ENCODE results near the gene ATXN3L. TPM values are rescaled to one million over a fixed set of nuclear protein-coding genes. Genes with fewer than 3 reads are reported as not detected.

ATXN3L gene
- total and polyA plus RNA-seq, 7 donors = not detected

DNA sequence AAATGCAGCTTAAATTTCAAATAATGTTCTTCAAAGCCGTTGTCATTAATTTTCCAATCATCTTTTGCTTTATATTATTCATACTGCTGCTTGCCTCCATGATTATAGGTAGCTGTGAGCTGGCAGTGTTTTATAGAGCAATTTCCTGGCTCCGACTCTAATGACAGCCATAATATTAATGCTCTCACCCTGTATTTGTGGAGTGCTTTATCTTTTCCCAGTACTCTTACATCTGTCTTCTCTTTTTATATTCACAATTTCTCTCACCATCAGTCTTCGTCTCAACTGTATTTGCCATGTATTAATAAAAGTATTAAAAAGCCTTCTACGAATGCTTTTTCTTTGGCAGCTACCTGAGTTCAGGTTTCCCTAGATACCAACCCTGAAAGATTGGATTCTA, 21.0 kb downstream of the ATXN3L start:
- Histone ChIP-seq H3K4me3 (no peak overlapping the region), H3K36me3 (no peaks in the 10 kb centered on the region), H3K4me1 (no peaks in the 10 kb centered on the region), H3K9me3 (no peaks in the 10 kb centered on the region), H3K27me3 (no peaks in the 10 kb centered on the region), H3K27ac (no peak overlapping the region)
- intact Hi-C loops (cut with DNase I) = no loop called here
- TF ChIP-seq POLR2AphosphoS5 (IDR thresholded peaks at IDR 0.05) (no peak), EP300 (IDR thresholded peaks at IDR 0.05) (no peak), POLR2A (IDR thresholded peaks at IDR 0.05) (no peak), CTCF (IDR thresholded peaks at IDR 0.05) (no peak)
- WGBS, 2 donors = 60 to 87% methylated on average over 4 of the region's 4 CpGs
- no peak for DNase-seq

GRCh38 chrX:13295841-13296240, 24.0 kb downstream of the ATXN3L start:
- Histone ChIP-seq H3K27ac (no peak overlapping the region), H3K4me3 (no peak overlapping the region), H3K4me1 (no peaks in the 10 kb centered on the region), H3K27me3 (no peaks in the 10 kb centered on the region), H3K36me3 (no peaks in the 10 kb centered on the region), H3K9me3 (no peaks in the 10 kb centered on the region)
- DNase-seq = no peak
- 91 to 92% methylated on average over 5 of the region's 5 CpGs for WGBS, 2 donors
- intact Hi-C loops (cut with DNase I) = no loop called here
- TF ChIP-seq POLR2A (IDR thresholded peaks at IDR 0.05) = no peak
- no peak for TF ChIP-seq POLR2AphosphoS5 (IDR thresholded peaks at IDR 0.05)
- no peak for TF ChIP-seq EP300 (IDR thresholded peaks at IDR 0.05)
- TF ChIP-seq CTCF (IDR thresholded peaks at IDR 0.05) = no peak

GRCh38 chrX:13293700-13294099, 26.2 kb downstream of the ATXN3L start:
- Histone ChIP-seq H3K27me3 (no peaks in the 10 kb centered on the region), H3K4me3 (no peak overlapping the region), H3K27ac (no peak overlapping the region), H3K36me3 (no peaks in the 10 kb centered on the region), H3K4me1 (no peaks in the 10 kb centered on the region), H3K9me3 (no peaks in the 10 kb centered on the region)
- DNase-seq = no peak
- 21 to 63% methylated on average over 6 of the region's 6 CpGs for WGBS, 2 donors
- intact Hi-C loops (cut with DNase I) = no loop called here
- TF ChIP-seq EP300 (IDR thresholded peaks at IDR 0.05) (no peak), CTCF (IDR thresholded peaks at IDR 0.05) (no peak), POLR2A (IDR thresholded peaks at IDR 0.05) (no peak), POLR2AphosphoS5 (IDR thresholded peaks at IDR 0.05) (no peak)

DNA sequence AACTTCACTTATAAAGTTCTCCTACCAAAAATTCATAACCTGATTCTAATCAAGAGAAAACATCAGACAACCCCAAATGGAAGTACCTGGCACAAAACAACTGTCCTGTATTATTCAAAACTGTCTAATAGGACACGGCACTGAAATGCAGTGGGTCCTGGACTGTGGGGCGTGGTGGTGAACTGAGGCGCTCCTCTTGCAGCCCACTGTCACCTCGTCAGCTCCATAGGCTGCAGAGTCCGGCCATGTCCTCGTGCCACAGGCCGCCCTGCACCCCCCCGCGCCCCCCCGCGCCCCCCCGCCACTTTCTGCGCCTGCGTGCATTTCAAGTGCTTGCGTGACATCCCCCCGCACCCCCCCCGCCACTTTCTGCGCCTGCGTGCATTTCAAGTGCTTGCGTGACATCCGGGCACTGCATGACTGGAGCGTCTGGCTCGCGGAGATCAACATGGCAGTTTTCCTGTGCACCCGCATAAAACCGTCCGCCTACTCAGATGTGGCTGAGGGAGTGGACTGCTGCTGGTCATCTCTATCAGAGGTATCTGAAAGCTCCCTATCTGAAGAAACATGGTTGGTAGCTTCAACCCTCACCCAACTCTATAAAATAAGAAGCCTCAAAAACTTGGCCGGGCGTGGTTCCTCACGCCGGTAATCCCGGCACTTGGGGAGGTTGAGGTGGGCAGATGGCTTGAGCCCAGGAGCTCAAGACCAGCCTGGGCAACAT, 28.8 kb downstream of the ATXN3L start:
- H3K9me3 ChIP-seq = no peaks in the 10 kb centered on the region
- no peak for TF ChIP-seq POLR2AphosphoS5 (IDR thresholded peaks at IDR 0.05)
- no peak for TF ChIP-seq CTCF (IDR thresholded peaks at IDR 0.05)
- no peak for TF ChIP-seq POLR2A (IDR thresholded peaks at IDR 0.05)
- TF ChIP-seq EP300 (IDR thresholded peaks at IDR 0.05) = no peak
- no peak overlapping the region for H3K27ac ChIP-seq
- H3K4me3 ChIP-seq = no peak overlapping the region
- DNase-seq = no peak
- no peaks in the 10 kb centered on the region for H3K4me1 ChIP-seq
- WGBS, 2 donors = 97 to 98% methylated on average over 32 of the region's 32 CpGs
- H3K36me3 ChIP-seq = no peaks in the 10 kb centered on the region
- no peaks in the 10 kb centered on the region for H3K27me3 ChIP-seq
- intact Hi-C loops (cut with DNase I) = no loop called here

- Histone ChIP-seq H3K4me3 (no peak overlapping the region), H3K27ac (no peak overlapping the region), H3K9me3 (no peaks in the 10 kb centered on the region), H3K36me3 (no peaks in the 10 kb centered on the region), H3K27me3 (no peaks in the 10 kb centered on the region), H3K4me1 (no peaks in the 10 kb centered on the region)
- 91 to 96% methylated on average over 5 of the region's 5 CpGs for WGBS, 2 donors
- intact Hi-C loops (cut with DNase I) = no loop called here
- no peak for DNase-seq
- no peak for TF ChIP-seq POLR2AphosphoS5 (IDR thresholded peaks at IDR 0.05)
- TF ChIP-seq CTCF (IDR thresholded peaks at IDR 0.05) = no peak
- no peak for TF ChIP-seq POLR2A (IDR thresholded peaks at IDR 0.05)
- TF ChIP-seq EP300 (IDR thresholded peaks at IDR 0.05) = no peak
These were observed 31.2 kb downstream of the ATXN3L start for GRCh38 chrX:13288671-13289070.

Data from sigmoid colon (tissue), 7 donors.